Mucosa of gallbladder (tissue), 1 donor: Measurements from ENCODE around the gene PHF21B. TPM values are rescaled to one million over a fixed set of nuclear protein-coding genes. Genes with fewer than 3 reads are reported as not detected.

ENCODE experiments used
- DNase-seq: peaks from one replicate; pipeline ENCODE4 v3.0.0-alpha.2; 2020; ENCODE audit warnings: low spot score
- total RNA-seq: library from RNA; stranded (reverse); gene quantifications from one replicate; pipeline ENCODE4 v1.2.1, GENCODE V29; 2021
- donor health status: DM: no; HTN: no; CAD: no.

The PHF21B gene
- total RNA-seq, 1 donor from 2014 or later = 0.63 TPM

DNA sequence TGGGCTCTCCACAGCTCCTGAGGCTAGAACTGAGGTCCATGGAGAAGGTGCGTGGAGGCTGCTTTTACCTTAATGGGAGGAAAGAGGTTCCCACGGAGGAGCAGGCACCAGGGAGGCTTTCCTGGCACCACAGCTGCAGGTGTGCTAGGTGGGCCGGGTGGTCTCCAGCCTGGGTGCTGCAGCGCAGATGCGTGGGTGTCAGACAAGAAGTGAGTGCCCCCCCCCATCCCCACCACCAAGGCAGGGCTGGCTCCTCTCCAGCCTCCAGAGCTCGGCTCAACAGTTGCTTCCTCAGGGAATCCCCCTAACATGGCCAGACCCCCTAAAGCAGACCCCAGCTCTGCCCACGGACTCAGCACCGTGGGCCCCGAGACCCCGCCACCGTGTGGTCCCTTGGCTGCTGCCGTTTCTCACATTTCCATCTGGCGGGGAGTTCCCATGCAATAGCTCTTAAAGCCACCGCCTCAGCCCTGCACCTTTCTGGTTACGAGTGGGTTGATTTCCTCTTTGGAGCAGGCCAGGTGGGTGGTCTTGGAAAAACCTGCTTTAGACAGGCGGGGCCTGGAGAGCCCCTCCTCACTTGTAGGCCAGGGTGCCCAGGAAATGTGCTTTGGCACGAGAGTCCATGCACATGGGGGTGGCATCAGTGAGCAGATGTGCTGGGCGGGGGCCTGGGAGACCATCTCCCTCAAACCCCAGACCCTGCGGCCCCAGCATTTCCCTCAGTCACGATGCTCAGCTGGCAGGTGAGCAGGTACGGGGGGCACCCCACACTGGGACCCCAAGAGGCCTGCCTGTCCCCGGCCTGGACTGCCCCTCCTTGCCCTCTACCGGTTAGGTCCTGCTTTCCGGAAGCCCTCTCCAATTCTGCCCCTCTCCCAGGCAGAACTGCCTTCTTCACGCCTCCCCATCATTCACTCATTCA, 163.7 kb downstream of the PHF21B start:
- no peak for DNase-seq

DNA sequence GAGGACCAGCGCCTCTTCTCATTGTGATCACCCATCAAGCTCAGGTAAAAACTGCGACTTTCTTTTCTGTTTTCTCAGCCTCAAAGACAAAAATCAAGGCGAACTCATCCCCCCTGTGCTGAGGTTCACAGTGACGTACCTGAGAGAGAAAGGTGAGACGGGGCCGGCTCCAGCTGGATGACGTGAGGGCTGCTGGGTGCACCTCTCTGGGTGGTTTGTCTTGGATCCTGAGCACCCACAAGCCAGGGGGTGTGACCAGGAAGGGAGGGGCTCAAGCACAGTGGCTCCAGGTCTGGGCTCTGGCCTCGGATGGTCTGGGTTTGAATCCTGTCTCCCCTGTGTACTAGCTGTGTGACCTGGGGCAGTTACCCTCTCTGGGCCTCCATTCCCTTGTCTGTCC, 164.6 kb downstream of the PHF21B start:
- no peak for DNase-seq

DNA sequence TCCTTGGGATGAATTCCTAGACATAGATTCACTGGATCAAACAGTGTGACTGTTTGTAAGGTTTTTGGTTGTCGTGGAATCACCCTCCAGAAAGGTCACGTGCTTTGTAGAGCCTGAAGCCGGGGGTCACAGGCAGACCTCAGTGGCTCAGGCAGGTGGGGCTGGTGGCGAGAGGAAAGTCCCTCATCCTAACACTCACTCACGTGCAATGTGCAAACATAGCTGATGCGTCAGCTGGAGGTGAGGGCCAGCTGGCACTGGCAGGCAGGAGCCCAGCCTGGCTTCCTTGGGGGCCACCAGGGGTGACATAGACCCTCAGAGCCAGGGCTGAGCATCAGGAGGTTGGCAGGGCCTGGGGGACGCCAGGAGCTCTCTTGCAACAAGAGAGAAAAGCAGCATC, 167.4 kb downstream of the PHF21B start:
- no peak for DNase-seq

DNA sequence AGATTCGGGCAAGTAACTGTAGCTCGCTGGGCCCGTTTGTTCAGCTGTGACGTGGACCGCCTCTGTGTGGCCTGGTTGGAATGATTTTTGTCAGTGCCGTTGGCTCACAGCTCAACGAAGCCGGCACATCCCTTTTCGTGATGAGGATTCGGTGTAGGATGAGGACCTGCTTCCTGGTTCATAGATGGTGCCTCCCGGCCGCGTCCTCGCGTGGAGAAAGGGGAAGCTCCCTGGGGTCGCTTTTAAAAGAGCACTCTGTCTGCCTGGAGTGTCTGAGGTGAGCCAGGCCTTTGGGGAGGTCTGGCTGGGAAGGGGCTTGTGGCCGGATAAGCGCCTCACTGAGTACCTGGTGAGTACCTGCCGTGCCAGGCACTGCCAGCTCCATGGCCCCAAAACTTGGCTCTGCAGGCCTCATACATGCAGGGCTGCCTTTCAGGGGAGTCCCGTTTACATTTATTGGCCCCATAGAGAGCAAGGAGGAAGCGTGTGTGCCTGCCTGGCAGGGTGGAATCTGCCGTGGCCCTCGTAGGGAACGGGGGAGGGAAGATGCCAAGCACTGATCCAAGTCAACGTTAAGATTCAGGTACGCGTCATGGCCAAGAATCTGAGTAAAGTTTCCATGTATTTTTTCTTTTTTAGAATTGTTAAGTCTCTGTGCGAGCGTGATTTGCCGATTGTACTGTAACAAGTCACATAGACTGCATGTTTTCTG, 169.0 kb downstream of the PHF21B start:
- no peak for DNase-seq

DNA sequence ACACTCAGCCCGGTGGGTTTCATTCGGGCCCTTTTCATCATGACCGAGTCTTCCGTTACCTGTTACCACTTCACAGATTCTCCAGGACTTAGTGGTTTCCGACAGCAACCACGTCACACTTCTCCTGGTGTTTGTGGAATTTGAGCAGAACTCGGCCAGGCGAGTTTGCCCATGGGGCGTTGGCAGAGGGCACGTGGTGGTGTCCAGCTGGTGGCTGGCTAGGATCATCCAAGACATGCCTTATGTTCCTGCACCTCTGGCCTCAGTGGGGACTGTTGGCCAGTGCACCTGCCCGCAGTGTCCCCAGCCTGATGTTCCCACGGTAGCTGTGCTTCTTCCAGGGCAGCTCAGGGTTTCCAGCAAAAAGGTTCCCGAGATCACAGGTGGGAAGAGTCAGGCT, 170.1 kb downstream of the PHF21B start:
- DNase-seq = no peak

DNA sequence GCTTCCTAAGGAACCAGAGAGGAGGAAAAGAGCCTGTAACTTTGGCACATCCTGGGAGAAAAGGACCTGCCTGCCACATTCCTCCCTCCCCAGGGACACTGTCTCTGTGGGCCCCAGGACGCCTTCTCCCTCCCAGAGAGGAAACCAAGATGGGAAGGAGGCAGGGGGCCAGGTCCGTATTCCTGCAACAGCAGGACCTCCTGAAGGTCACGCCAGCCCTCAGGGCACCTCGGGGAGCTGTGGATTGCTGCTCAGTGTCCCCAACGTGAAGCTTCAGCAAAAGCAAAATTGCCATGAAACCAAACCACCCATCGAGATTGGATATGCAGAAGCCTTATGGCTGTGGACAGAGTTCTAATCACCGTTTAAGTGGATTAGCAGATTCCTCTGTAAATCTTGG, 170.7 kb downstream of the PHF21B start:
- DNase-seq = no peak

DNA sequence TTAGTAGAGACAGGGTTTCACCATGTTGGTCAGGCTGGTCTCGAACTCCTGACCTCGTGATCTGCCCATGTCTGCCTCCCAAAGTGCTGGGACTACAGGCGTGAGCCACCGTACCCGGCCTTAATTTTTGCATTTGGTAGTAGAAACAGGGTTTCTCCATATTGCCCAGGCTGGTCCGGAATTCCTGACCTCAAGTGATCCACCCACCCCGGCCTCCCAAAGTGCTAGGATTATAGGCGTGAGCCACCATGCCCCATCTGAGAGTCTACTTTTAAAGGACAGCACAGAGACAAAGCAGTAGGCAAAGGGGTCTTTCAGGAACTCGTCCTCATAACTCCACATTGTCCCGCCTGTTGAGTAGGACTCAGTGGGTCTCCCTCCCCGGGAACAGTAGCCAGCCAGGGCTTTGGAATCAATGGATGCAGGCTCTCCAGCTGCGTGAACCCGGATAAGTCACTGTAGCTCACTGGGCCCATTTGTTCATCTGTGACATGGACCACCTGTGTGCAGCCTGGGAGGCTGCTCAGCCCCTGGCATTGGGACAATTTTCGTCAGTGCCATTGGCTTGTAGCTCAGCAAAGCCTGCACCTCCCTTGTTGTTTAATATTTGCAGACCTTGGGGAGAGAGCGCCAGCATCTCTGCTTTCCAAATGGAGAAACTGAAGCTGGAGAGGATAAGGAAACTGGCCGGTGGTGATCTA, 171.3 kb downstream of the PHF21B start:
- peak; percentile 12 for DNase-seq

DNA sequence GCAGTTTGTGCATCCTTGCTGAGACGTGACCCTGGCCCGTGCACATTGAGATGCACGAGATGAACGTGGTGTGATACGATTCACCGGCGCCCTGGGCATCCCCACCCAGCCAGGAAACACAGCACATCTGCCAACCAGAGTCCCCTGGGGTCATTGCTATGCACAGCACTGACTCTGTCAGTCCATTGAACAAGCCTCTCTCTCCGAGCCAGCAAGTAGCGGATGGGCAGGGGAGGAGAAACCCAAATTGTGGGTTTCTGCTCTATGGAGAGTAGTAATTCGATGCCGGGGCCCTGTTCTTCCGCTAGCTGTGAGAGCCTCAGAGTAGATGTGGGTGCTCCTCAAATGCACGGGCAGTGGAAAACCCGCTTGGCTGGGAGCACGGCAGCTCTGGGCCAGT, 172.3 kb downstream of the PHF21B start:
- DNase-seq = no peak

DNA sequence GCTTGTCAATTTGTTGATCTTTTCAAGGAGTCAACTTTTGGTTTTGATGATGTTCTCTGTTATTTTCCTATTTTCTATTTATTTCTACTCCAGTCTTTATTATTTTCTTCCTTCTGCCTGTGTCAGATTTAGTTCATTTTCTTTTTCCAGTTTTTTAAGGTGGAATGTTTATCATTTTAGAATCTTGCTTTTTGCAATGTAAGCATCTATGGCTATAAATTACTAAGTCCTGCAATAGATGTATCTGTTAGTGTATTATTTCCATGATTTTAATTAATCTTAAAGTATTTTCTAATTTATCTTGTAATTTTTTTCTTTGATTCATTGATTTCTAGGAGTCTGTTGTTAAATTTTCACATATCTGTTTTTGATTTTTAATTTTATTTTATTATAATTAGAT, 175.7 kb downstream of the PHF21B start:
- no peak for DNase-seq

DNA sequence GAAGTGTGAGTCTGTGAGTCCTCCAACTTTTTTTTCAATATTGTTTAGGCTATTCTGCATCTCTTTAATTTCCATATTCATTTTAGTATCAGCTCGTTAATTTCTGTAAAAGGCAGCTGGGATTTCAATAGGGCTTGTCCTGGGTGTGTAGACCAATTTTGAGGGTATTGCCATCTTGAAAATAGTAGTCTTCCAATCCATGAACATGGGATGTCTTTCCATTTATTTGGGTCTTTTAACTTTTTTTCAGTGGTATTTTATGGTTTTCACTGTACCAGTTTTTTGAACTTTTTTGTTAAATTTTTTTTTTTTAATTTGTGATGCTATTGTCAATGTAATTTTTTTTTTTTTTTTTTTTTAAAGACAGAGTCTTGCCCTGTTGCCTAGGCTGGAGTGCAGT, 177.9 kb downstream of the PHF21B start:
- no peak for DNase-seq

Other genes starting within 250 kb of the PHF21B start
- gene NUP50, start 153.9 kb upstream of the PHF21B start, total RNA-seq = 56.0 TPM
- gene KIAA0930, start 230.9 kb upstream of the PHF21B start, total RNA-seq = 93.1 TPM